ENCODE results near the gene KBTBD4.

The KBTBD4 gene

GRCh38 chr11:47572715-47573255 is 6.0 kb downstream of the KBTBD4 start:
- H3K9me2 ChIP-seq (replicated peaks; ENCODE audit: insufficient read depth, low read length) = no peaks in the 10 kb centered on the region
- TF ChIP-seq EZH2phosphoT487 (conservative IDR thresholded peaks at IDR 0.05; ENCODE audit: low read length) = no peak
- TF ChIP-seq, protein P1, sequence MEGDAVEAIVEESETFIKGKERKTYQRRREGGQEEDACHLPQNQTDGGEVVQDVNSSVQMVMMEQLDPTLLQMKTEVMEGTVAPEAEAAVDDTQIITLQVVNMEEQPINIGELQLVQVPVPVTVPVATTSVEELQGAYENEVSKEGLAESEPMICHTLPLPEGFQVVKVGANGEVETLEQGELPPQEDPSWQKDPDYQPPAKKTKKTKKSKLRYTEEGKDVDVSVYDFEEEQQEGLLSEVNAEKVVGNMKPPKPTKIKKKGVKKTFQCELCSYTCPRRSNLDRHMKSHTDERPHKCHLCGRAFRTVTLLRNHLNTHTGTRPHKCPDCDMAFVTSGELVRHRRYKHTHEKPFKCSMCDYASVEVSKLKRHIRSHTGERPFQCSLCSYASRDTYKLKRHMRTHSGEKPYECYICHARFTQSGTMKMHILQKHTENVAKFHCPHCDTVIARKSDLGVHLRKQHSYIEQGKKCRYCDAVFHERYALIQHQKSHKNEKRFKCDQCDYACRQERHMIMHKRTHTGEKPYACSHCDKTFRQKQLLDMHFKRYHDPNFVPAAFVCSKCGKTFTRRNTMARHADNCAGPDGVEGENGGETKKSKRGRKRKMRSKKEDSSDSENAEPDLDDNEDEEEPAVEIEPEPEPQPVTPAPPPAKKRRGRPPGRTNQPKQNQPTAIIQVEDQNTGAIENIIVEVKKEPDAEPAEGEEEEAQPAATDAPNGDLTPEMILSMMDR (IDR thresholded peaks at IDR 0.05; ENCODE audit: insufficient read depth, low read length, poor library complexity, severe bottlenecking) = no peak
- no peak overlapping the region for H2AFZ ChIP-seq (ENCODE audit: low read depth, low read length, severe bottlenecking)
- H3K27me3 ChIP-seq (ENCODE audit: low read length) = no peaks in the 10 kb centered on the region
- H3K36me3 ChIP-seq (ENCODE audit: low read length) = peaks cover 13% of the 10 kb centered on the region
- H3K4me3 ChIP-seq (ENCODE audit: insufficient read depth, low read length, poor library complexity, severe bottlenecking) = no peak overlapping the region
- peaks cover 19% of the 10 kb centered on the region; the same call in 1 of the 2 replicates for H3F3A ChIP-seq (ENCODE audit: insufficient read depth)
- no peak overlapping the region for H3K4me2 ChIP-seq (ENCODE audit: low read depth, low read length, poor library complexity, severe bottlenecking)
- H3K27ac ChIP-seq (ENCODE audit: low read depth, low read length) = no peak overlapping the region
- H3K9ac ChIP-seq (ENCODE audit: low read length) = no peak overlapping the region
- H3K79me2 ChIP-seq (ENCODE audit: insufficient read depth, low read length) = peaks cover 50% of the 10 kb centered on the region
- H4K20me1 ChIP-seq (ENCODE audit: low read depth, low read length) = no peaks in the 10 kb centered on the region; the same call in 1 of the 2 replicates
- H3K9me3 ChIP-seq (ENCODE audit: insufficient read depth, low read length) = no peaks in the 10 kb centered on the region

- peaks cover 13% of the 10 kb centered on the region for H3F3A ChIP-seq (ENCODE audit: insufficient read depth)
- no peak overlapping the region for H3K4me2 ChIP-seq (ENCODE audit: low read depth, low read length, poor library complexity, severe bottlenecking)
- no peaks in the 10 kb centered on the region for H3K9me2 ChIP-seq (replicated peaks; ENCODE audit: insufficient read depth, low read length)
- H3K9ac ChIP-seq (ENCODE audit: low read length) = no peak overlapping the region
- H3K4me3 ChIP-seq (ENCODE audit: insufficient read depth, low read length, poor library complexity, severe bottlenecking) = no peak overlapping the region
- TF ChIP-seq, protein P1 (IDR thresholded peaks at IDR 0.05; ENCODE audit: insufficient read depth, low read length, poor library complexity, severe bottlenecking) = no peak
- no peak for TF ChIP-seq EZH2phosphoT487 (conservative IDR thresholded peaks at IDR 0.05; ENCODE audit: low read length)
- peaks cover 13% of the 10 kb centered on the region for H3K36me3 ChIP-seq (ENCODE audit: low read length)
- no peaks in the 10 kb centered on the region; the same call in 1 of the 2 replicates for H4K20me1 ChIP-seq (ENCODE audit: low read depth, low read length)
- no peaks in the 10 kb centered on the region for H3K27me3 ChIP-seq (ENCODE audit: low read length)
- peaks cover 46% of the 10 kb centered on the region for H3K79me2 ChIP-seq (ENCODE audit: insufficient read depth, low read length)
- no peak overlapping the region for H2AFZ ChIP-seq (ENCODE audit: low read depth, low read length, severe bottlenecking)
- no peak overlapping the region for H3K27ac ChIP-seq (ENCODE audit: low read depth, low read length)
- no peaks in the 10 kb centered on the region for H3K9me3 ChIP-seq (ENCODE audit: insufficient read depth, low read length)
Measured at GRCh38 chr11:47571895-47572294, 6.9 kb downstream of the KBTBD4 start.

GRCh38 chr11:47571357-47571729 is 7.4 kb downstream of the KBTBD4 start:
- H3K36me3 ChIP-seq (ENCODE audit: low read length) = peaks cover 13% of the 10 kb centered on the region
- H3K4me2 ChIP-seq (ENCODE audit: low read depth, low read length, poor library complexity, severe bottlenecking) = no peak overlapping the region

More at GRCh38 chr11:47571357-47571729, 7.4 kb downstream of the KBTBD4 start:
- H2AFZ ChIP-seq (ENCODE audit: low read depth, low read length, severe bottlenecking) = no peak overlapping the region
- H3K4me3 ChIP-seq (ENCODE audit: insufficient read depth, low read length, poor library complexity, severe bottlenecking) = no peak overlapping the region
- peaks cover 13% of the 10 kb centered on the region for H3F3A ChIP-seq (ENCODE audit: insufficient read depth)
- H3K9me2 ChIP-seq (replicated peaks; ENCODE audit: insufficient read depth, low read length) = no peaks in the 10 kb centered on the region
- H4K20me1 ChIP-seq (ENCODE audit: low read depth, low read length) = no peaks in the 10 kb centered on the region; the same call in 1 of the 2 replicates
- peaks cover 48% of the 10 kb centered on the region for H3K79me2 ChIP-seq (ENCODE audit: insufficient read depth, low read length)
- H3K9ac ChIP-seq (ENCODE audit: low read length) = no peak overlapping the region
- TF ChIP-seq, protein P1 (IDR thresholded peaks at IDR 0.05; ENCODE audit: insufficient read depth, low read length, poor library complexity, severe bottlenecking) = no peak
- no peak for TF ChIP-seq EZH2phosphoT487 (conservative IDR thresholded peaks at IDR 0.05; ENCODE audit: low read length)
- H3K27ac ChIP-seq (ENCODE audit: low read depth, low read length) = no peak overlapping the region
- no peaks in the 10 kb centered on the region for H3K9me3 ChIP-seq (ENCODE audit: insufficient read depth, low read length)
- no peaks in the 10 kb centered on the region for H3K27me3 ChIP-seq (ENCODE audit: low read length)
